Skeletal muscle satellite cell (primary cell): ENCODE measurements around the gene ZBED5.
A peak's percentile ranks its signal among the peaks of the same experiment; 100 is the strongest.
"Not testable (repeated sequence)": the region's sequence is repeated elsewhere in the genome, so short reads cannot be mapped to it uniquely, and the experiment has no call there.

Experiments used
- H3K27me3 ChIP-seq: 2 replicates; pipeline ENCODE4 v1.7.0; 2013; ENCODE audit warnings: low read length; ENCODE audit not compliant: control insufficient read depth, insufficient read depth
- H3K36me3 ChIP-seq: 2 replicates; pipeline ENCODE4 v1.7.0; 2013; ENCODE audit warnings: mild to moderate bottlenecking, control low read depth, low read length; ENCODE audit not compliant: insufficient read depth
- H3K4me1 ChIP-seq: 2 replicates; pipeline ENCODE4 v1.7.0; 2013; ENCODE audit warnings: low read length; ENCODE audit not compliant: control insufficient read depth, insufficient read depth
- H3K4me2 ChIP-seq: 2 replicates; pipeline ENCODE4 v1.7.0; 2013; ENCODE audit warnings: mild to moderate bottlenecking, low read length
- H3K4me3 ChIP-seq: 2 replicates; pipeline ENCODE4 v1.7.0; 2013; ENCODE audit warnings: low read length
- H3K9ac ChIP-seq: 2 replicates; pipeline ENCODE4 v1.7.0; 2013; ENCODE audit warnings: mild to moderate bottlenecking, low read depth, low read length, moderate library complexity
- H3K9me3 ChIP-seq: replicated peaks from 2 replicates; pipeline ENCODE4 v1.7.0; 2013; ENCODE audit warnings: mild to moderate bottlenecking, control low read depth, low read length

ZBED5 gene

DNA sequence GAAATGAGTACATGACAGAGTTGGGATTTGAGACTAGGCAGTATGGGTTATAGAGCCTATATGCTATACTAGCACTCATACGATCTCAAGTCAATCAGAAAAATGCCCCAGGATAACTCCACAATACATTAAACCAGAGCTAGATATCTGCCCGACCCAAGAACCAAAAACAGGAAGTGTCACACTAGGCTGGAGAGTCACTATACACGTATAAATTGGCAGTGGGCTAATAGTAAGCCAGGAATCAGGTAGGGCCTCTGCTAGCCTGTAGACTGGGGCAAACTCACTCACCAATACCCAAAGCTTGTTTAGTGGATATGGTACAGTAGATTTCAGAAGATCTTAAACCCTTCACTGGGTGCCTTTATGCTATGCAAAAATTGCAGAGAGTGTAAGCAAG is 33.0 kb downstream of the ZBED5 start:
- Histone ChIP-seq H3K4me2 (no peak overlapping the region), H3K9ac (no peak overlapping the region), H3K36me3 (no peaks in the 10 kb centered on the region), H3K4me1 (peaks cover 6% of the 10 kb centered on the region), H3K4me3 (no peak overlapping the region), H3K27me3 (no peaks in the 10 kb centered on the region), H3K9me3 (no peaks in the 10 kb centered on the region)

DNA sequence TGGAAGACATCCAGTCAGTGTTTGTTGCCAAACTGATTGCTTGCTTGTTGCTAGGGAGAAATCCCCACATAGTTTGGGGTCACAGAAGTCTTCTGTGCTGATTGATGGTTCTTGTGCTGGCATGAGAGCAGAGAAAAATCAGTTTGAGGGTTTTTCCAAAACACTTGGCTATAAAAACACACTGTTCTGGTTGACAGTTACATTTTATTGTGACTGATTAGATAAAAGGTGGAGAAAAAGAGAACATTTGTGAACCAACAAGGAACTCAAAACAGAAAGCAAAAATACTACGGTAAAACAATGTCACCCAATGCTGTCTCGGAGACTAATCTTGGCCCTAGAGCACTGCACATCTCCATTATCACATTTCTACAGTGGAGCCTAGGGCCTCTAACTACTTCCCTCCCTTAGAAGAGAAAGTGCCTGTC is 34.7 kb downstream of the ZBED5 start:
- Histone ChIP-seq H3K9ac (no peak overlapping the region), H3K27me3 (no peaks in the 10 kb centered on the region), H3K9me3 (no peaks in the 10 kb centered on the region), H3K4me1 (peaks cover 14% of the 10 kb centered on the region), H3K36me3 (no peaks in the 10 kb centered on the region), H3K4me2 (peak overlapping the region; percentile 31), H3K4me3 (no peak overlapping the region)

GRCh38 chr11:10822491-10822890 is 35.4 kb downstream of the ZBED5 start:
- H3K4me1 ChIP-seq, result peaks cover 16% of the 10 kb centered on the region
- H3K36me3 ChIP-seq, H3K9me3 ChIP-seq, H3K9ac ChIP-seq, H3K4me3 ChIP-seq, H3K27me3 ChIP-seq, H3K4me2 ChIP-seq: not testable (repeated sequence)

- Histone ChIP-seq H3K27me3 (no peaks in the 10 kb centered on the region), H3K9me3 (no peaks in the 10 kb centered on the region), H3K4me3 (no peak overlapping the region), H3K36me3 (no peaks in the 10 kb centered on the region), H3K9ac (no peak overlapping the region), H3K4me1 (peaks cover 15% of the 10 kb centered on the region), H3K4me2 (peak overlapping the region; percentile 11)
Measured at GRCh38 chr11:10818594-10818993, 39.3 kb downstream of the ZBED5 start.

GRCh38 chr11:10813945-10814344 is 43.9 kb downstream of the ZBED5 start:
- H3K9me3 ChIP-seq, result no peaks in the 10 kb centered on the region
- no peak overlapping the region for H3K4me3 ChIP-seq
- H3K4me1 ChIP-seq, result peaks cover 12% of the 10 kb centered on the region
- no peak overlapping the region for H3K9ac ChIP-seq
- H3K27me3 ChIP-seq, result no peaks in the 10 kb centered on the region
- H3K36me3 ChIP-seq, result no peaks in the 10 kb centered on the region
- no peak overlapping the region for H3K4me2 ChIP-seq

GRCh38 chr11:10809373-10810160 is 48.3 kb downstream of the ZBED5 start:
- Histone ChIP-seq H3K4me2 (peak overlapping the region; percentile 94), H3K4me3 (peak overlapping the region; percentile 76), H3K27me3 (no peaks in the 10 kb centered on the region), H3K36me3 (peaks cover 37% of the 10 kb centered on the region), H3K4me1 (peaks cover 22% of the 10 kb centered on the region), H3K9ac (peak overlapping the region; percentile 92), H3K9me3 (no peaks in the 10 kb centered on the region)

DNA sequence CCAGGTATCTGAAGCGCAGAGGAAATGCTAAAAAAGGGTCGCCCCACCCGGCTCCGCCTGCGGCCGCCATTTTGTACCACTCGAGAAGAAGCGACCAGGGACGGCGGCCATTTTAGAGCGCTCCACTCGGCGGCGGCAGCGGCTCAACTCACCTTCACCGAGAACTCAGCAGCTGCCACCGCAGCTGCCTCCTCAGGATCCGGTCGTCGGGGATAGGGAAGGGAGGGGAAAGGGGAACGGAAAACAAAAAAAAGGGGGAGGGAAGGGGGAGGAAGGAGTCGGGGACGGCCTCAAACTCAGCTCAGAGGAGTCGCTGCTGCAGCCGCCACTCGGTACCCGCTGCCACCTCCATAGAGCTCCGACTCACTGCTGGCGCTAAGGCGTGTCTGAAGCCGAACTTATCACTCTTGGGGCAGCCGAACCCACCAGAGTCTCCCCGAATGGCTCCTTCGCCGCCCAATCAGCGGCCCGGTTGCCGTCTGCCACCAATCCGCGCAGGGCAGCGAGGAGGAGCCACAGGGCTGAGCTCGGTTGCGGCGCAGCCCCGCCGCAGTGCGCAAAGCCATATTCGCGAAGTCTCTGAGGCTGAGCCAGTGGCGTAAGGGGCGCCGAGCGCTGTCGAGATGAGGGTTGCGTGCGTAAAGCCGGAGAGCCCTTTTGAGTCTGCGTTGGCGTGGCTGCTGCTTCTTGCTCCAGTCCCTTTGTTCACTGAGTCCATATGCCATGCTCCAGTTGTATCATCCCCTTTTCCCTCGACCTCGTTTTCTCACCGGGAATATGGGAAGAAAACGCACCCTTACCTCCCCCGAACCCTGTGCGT is 49.1 kb downstream of the ZBED5 start, which contains the start of gene EIF4G2:
Gene EIF4G2 (minus strand): TSS at position 374 of the 820 bp plus-strand sequence.
- no peaks in the 10 kb centered on the region for H3K9me3 ChIP-seq
- H3K4me3 ChIP-seq, result peak within 1 kb of the TSS; percentile 87
- no peaks in the 10 kb centered on the region for H3K27me3 ChIP-seq
- peaks cover 22% of the 10 kb centered on the region for H3K4me1 ChIP-seq
- peak within 1 kb of the TSS; percentile 94 for H3K4me2 ChIP-seq
- H3K9ac ChIP-seq, result peak within 1 kb of the TSS; percentile 100
- H3K36me3 ChIP-seq, result peaks cover 45% of the 10 kb centered on the region

GRCh38 chr11:10808235-10808552 is 49.7 kb downstream of the ZBED5 start:
- peak overlapping the region; percentile 79 for H3K4me2 ChIP-seq
- H3K9ac ChIP-seq, result peak overlapping the region; percentile 100
- H3K4me1 ChIP-seq, result peaks cover 22% of the 10 kb centered on the region
- H3K27me3 ChIP-seq, result no peaks in the 10 kb centered on the region
- peak overlapping the region; percentile 87 for H3K4me3 ChIP-seq
- H3K36me3 ChIP-seq, result peaks cover 50% of the 10 kb centered on the region
- no peaks in the 10 kb centered on the region for H3K9me3 ChIP-seq

GRCh38 chr11:10807493-10808234 is 50.2 kb downstream of the ZBED5 start:
- peak overlapping the region; percentile 79 for H3K4me2 ChIP-seq
- peak overlapping the region; percentile 100 for H3K9ac ChIP-seq
- no peaks in the 10 kb centered on the region for H3K27me3 ChIP-seq
- peaks cover 22% of the 10 kb centered on the region for H3K4me1 ChIP-seq
- H3K4me3 ChIP-seq, result peak overlapping the region; percentile 87
- peaks cover 56% of the 10 kb centered on the region for H3K36me3 ChIP-seq
- H3K9me3 ChIP-seq, result no peaks in the 10 kb centered on the region

DNA sequence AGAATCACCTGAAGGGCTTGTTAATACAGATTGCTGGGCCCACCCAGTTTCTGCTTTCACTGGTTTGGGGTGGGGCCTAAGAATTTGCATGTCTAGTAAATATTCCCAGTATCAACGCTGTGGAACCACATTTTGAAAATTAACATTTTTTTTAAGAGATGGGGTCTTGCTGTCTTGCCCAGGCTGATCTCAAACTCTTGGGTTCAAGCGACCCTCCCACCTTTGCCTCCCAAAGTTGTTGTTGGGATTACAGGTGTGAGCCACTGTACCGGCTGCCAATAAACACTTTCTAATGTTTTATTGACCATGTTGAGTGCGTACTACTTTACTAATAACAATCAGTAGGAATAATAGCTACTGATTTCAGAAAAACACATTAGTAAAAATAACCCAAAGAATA is 51.6 kb downstream of the ZBED5 start:
- peak overlapping the region; percentile 87 for H3K4me3 ChIP-seq
- no peaks in the 10 kb centered on the region for H3K9me3 ChIP-seq
- peak overlapping the region; percentile 79 for H3K4me2 ChIP-seq
- H3K36me3 ChIP-seq, result peaks cover 70% of the 10 kb centered on the region
- H3K27me3 ChIP-seq, result no peaks in the 10 kb centered on the region
- peaks cover 22% of the 10 kb centered on the region for H3K4me1 ChIP-seq
- H3K9ac ChIP-seq, result peak overlapping the region; percentile 100

DNA sequence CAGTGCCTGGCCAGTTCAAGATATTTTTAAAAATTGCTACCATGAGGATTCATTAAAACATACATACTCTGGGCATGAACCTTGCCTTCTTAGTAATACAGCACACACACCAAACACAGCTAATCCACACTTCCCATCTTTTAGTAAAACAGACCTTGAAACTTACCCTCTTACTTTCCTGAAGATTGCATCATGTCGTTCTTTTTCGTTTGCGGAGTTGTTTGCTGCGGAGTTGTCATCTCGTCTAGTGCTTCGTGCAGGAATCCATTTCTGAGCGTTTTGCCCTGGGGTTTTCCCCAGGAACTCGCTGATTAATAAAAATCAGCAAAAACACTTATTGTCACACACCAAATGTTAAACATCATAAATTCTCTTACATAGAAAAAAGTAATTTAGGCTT is 52.1 kb downstream of the ZBED5 start:
- Histone ChIP-seq H3K9me3 (no peaks in the 10 kb centered on the region), H3K9ac (no peak overlapping the region), H3K4me1 (peaks cover 22% of the 10 kb centered on the region), H3K36me3 (peaks cover 75% of the 10 kb centered on the region), H3K4me2 (peak overlapping the region; percentile 79), H3K27me3 (no peaks in the 10 kb centered on the region), H3K4me3 (peak overlapping the region; percentile 87)
